Left hindlimb (tissue), 1 donor: Measurements from ENCODE around the gene NEK7.
"Not testable (repeated sequence)": the region's sequence is repeated elsewhere in the genome, so short reads cannot be mapped to it uniquely, and the experiment has no call there.

Experiments used
- DNase-seq: peaks from one replicate; pipeline ENCODE4 v3.0.0-alpha.2; 2018

NEK7 gene

GRCh38 chr1:198212126-198212525 is 55.3 kb downstream of the NEK7 start:
- no peak for DNase-seq

DNA sequence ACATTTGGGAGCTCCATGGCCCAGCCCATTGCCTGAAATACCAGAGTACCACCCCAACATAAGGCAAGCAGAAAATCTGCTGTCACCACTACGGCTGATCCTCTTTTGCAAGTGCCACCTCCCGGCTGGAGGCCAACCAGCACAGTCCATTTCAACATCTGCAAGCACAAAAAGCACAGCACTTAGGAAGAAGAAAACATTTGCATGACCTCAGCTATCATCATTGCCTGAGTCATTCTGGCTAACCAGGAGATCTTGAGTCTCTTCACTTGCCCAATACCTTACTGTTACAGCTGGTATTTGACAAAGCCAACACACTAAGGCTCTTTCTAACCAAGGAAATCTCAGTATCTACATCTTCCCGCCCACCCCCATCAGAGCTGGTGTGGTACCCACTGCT is 55.9 kb downstream of the NEK7 start:
- no peak for DNase-seq

DNA sequence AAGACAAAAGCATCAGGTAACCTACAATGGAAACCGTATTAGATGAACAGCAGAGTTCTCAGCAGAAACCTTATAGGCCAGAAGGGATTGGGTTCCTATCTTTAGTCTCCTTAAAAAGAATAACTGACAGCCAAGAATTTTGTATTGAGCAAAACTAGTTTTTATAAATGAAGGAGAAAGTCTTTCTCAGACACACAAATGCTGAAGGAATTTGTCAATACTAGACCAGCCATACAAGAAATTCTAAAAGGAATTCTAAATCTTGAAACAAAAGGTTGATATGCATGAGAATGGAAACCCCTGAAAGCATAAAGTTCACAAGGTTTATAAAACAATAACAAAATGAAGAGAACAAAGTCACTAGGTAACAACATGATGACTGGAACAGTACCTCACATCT is 58.1 kb downstream of the NEK7 start:
- no peak for DNase-seq

DNA sequence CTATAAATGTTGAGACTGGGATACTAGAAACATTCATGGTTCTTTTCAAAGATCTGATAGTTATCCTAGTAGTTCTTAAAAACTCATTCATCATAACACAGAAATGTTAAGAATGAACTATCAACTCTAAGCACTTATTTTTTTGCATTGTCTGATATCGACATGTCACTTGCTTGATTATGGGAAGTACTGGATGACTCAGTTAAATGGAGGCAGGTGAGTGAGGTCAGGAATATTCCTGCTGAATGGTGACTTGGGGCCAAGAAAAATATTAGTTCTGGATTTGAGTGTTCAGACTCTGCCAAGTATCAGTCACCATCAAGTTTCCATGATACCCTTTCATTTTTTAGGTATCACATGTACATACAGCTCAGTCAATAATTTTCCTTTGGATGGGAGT is 63.6 kb downstream of the NEK7 start:
- no peak for DNase-seq

DNA sequence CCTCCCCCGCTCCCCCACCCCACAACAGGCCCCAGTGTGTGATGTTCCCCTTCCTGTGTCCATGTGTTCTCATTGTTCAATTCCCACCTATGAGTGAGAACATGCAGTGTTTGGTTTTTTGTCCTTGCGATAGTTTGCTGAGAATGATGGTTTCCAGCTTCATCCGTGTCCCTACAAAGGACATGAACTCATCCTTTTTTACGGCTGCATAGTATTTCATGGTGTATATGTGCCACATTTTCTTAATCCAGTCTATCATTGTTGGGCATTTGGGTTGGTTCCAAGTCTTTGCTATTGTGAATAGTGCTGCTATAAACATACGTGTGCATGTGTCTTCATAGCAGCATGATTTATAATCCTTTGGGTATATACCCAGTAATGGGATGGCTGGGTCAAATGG is 70.2 kb downstream of the NEK7 start:
- not testable (repeated sequence) for DNase-seq

- DNase-seq, result not testable (repeated sequence)
Measured at GRCh38 chr1:198227454-198227853, 70.7 kb downstream of the NEK7 start.

DNA sequence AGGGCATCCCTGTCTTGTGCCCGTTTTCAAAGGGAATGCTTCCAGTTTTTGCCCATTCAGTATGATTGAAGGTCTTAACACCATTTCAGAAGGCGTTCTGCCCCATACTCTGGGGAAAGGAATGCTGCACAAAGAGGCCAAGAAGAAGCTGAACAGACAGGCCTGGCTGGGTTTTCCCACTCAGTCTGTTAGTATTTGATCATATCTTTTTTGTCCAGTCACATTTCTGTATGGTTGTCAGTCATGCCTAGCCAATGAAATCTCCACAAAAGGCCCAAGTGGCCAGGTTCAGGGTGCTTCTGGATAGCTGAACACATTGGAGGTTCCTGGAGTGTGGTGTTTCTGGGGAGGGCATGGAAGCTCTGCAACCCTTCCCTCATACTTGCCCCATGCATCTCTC is 72.1 kb downstream of the NEK7 start:
- no peak for DNase-seq

DNA sequence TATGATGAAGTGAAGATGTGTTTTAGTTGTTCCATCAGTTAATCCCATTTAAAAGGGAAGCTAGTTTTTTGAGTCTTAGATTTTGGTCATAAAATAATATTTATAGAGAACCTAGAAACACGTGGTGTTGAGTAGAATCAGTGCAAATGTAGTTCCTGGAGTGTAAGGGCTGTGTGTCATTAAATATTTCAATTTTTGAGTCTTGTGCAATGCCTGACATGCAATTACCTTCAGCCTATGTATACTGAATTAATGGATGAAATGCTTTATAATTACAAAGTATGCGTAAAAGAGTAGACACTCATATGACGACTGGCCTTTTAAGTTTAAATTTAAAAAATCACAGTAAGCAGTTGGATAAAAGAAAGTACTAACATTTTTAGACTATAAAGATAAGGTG is 75.0 kb downstream of the NEK7 start:
- no peak for DNase-seq

DNA sequence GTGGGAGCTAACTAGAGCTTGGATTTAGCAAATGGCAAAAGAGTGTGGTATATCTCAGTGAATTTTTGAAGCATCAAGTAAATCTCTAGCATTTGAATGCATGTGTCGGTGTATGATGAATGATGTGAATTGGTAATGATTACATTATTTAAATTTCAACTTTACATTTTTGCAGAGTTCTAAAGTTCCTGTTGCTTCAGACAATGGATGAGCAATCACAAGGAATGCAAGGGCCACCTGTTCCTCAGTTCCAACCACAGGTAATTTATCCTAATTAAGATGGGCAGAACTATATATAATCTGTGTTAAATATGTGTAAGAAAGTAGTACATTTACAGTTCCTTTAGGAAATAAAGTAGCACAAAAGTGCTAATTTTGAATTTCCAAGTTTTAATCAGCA is 75.6 kb downstream of the NEK7 start:
- no peak for DNase-seq

DNA sequence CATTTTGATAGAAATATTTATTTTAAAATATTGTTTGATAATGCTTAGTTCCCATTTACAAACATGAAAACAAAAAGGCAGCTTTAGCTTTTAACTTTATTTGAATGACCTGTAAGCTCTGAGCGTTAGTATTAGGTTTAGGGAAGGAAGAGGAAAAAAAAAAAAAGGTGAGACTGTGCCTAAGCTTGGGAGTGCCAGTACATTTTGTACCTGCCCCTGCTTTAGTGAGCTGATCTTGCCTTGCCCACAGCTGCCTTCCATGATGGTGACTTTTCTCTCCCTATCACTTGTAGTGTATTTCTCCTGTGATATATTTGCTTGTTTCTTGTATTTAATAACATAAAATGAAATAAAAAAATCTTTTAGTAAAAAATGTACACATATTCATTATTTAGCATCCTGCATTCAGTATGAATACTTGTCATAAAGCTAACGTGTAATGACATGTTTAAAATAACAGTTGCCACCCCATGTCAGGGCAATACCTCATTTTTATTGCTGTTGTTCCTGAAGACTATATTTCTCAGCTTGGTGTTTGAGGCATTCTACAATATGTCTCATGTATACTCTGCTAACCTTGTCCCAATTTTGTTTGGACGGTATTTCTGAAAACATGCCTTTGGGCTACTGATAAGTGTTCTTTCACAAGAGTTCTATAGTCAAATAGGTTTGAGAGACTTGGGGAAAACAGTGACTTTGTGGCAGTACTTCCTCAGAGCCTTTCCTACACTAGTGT is 76.3 kb downstream of the NEK7 start:
- no peak for DNase-seq

- DNase-seq, result no peak
Measured at GRCh38 chr1:198234520-198235251, 77.9 kb downstream of the NEK7 start.

GRCh38 chr1:198238121-198238520 is 81.3 kb downstream of the NEK7 start:
- DNase-seq, result no peak

DNA sequence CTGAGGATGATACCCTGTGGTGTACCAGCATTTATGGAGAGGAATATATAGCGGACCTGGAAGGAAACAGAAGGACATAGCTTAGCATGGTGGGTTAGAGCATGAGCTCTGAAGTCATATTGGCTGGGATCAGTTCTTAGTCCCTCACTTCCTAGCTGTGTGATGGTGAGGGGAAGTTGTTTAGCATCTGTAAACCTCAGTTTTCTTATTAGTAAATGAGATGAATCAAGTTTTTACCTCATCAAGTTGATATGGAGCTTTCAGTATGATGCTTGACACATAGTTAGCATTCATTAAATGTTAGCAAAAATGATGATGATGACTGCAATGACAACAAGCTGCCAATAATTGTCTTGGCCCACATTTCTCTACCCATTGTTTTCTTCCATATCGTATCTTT is 84.8 kb downstream of the NEK7 start:
- DNase-seq, result no peak

DNA sequence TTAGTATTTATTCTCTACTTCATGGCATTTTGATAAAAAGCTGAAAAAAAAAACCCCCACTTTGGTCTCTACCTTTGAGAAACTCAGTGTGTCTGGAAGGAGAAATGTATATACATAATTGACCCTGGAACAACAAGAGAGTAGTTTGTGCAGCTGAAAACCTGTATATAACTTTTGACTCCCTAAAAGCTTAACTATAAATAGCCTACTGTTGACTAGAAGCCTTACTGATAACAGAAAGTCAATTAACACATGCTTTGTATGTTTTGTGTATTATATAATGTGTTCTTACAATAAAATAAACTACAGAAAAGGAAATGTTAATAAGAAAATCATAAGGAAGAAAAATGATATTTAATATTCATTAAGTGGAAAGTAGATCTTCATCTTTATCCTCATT is 88.0 kb downstream of the NEK7 start:
- no peak for DNase-seq

DNA sequence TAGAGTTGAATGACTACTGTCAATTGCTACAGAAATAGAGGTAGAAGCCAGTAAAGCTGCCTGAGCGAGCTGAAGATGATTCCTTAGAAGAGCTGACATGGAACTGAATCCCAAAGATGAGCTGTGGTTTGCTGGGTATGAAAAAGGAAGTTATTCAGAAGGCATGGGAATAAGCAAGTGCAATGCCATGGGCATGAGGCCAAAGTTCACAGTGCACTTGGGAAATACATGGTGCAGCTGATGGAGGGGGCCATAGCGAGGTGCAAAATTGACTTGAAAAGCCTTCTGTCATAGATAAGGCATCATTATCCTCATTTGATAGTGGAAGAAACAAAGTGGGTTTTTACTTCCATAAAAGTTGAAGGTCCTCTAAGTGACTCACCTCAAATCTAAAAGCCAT is 88.6 kb downstream of the NEK7 start:
- no peak for DNase-seq

DNA sequence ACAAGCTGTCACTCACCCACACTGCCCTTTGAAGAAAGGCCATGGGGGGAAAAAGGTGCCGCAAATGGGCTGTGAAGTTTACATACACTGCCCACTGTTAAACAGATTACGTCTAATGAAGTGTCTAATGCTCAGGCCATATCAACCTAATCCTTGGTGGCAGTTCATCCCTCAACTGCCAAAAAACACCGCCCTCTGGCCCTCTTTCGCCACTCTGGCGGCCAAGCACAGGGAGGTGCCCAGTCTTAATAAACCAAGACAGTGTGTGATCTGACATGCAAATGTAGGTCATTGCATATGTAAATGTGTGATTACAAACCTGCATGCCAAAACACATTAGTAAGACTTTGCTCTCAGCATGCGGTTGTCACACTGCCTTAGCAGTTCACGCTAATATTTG is 89.5 kb downstream of the NEK7 start:
- no peak for DNase-seq

GRCh38 chr1:198253259-198253658 is 96.5 kb downstream of the NEK7 start:
- DNase-seq, result no peak

GRCh38 chr1:198253668-198254067 is 96.9 kb downstream of the NEK7 start:
- no peak for DNase-seq

- DNase-seq, result no peak
Measured at GRCh38 chr1:198254521-198254920, 97.7 kb downstream of the NEK7 start.

DNA sequence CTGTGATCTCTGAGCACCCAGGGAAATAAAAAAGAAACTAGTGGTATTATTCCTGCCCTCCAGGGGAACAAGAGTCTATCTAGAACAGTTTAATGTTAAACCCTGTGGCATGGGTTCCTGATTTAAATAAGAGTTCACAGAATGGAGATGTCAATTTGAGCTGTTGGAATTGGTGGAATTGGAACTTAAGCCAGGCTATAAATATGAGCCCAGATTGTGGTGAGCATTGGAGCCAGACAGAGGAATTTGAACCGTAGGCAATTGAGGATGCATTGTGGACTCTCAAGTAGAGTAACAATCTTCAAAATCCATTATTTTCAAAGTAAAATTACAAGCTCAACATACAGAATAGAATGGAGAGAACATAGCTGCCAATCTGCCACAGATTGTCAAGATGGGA is 98.2 kb downstream of the NEK7 start:
- DNase-seq, result no peak

DNA sequence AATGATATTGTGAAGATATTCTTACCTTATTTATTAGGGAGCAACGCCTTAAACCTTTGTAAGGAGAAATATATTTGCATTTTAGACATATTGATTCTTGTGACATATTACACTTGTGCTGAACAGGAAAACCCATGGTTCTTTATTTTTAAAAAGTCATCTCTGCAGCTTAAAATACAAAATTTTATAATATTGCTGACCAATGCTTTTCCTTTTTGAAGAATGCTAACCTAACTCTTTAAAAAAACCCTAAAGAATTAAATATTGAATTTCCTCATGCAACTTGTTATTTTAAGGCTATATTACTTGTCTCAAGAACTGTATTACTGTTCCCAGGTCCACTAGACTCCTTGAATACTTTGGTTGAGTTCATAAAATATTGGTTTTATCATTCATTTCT is 99.0 kb downstream of the NEK7 start:
- no peak for DNase-seq

GRCh38 chr1:198258491-198258890 is 101.7 kb downstream of the NEK7 start:
- DNase-seq, result no peak

DNA sequence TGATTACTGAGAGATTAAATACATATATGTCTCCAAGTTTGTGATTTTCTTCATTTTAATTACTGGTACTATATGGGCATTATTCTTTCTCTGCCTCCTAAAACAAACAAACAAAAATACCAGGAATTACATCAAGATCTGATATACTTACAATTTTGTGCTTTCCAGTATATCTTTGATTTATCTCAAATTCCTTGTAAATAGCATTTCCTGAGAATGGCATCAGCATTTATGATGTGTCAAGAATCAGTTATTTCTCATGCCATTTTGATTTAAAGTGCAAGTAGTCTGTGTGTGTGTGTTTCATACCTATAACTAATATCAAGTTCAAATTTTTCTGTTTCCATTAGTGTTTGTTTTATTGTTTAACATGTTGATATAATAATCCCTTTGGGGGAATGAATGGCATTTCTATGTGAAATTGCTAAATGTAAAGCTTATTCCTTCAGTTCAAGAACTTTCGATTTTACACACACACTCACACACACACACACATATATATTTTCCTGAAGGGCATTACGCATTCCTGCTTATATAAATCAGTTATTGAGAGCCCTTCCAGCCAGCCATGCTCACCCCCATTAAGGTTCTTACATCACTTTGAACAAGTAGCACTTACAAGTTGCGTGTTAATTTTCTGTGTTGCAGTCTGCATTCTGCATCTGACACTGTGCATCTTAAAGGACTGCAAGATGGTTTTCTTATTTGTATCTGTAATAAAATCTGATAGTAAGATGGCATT is 102.7 kb downstream of the NEK7 start:
- DNase-seq, result no peak

DNA sequence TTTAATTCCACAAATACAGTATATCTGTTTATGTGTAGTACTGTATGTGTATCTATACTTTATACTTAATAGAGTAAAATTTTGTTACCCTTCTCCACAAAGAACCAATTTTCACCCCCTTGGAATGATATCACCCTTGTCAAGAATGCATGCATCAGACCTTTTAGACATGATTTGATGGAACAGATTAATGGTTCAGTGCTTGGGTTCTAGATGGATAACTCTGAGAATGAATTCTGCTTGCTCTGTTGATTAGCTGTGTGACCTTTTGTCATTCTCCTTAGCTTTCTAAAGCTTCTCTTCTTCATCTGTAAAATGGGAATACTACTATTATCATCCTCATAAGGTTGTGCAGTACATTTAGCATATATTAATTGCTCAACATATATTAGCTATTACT is 105.1 kb downstream of the NEK7 start:
- no peak for DNase-seq
